ENCODE data around the gene UST.

UST gene

GRCh38 chr6:149075616-149076354 lies 329.0 kb downstream of the UST start:
- no peak for FAIRE-seq

- no peak for FAIRE-seq
Observed at GRCh38 chr6:149076355-149076734, 329.5 kb downstream of the UST start.

GRCh38 chr6:149077208-149077607 lies 330.4 kb downstream of the UST start:
- FAIRE-seq, result no peak

- no peak for FAIRE-seq
Observed at GRCh38 chr6:149078211-149078782, 331.5 kb downstream of the UST start.

GRCh38 chr6:149079456-149079855 lies 332.6 kb downstream of the UST start:
- no peak for FAIRE-seq

- FAIRE-seq, result no peak
Observed at GRCh38 chr6:149079911-149080491, 333.2 kb downstream of the UST start.

GRCh38 chr6:149080511-149080910 lies 333.7 kb downstream of the UST start:
- no peak for FAIRE-seq

- no peak for FAIRE-seq
Observed at GRCh38 chr6:149081281-149081680, 334.5 kb downstream of the UST start.

- peak; percentile 23 for FAIRE-seq
Observed at GRCh38 chr6:149082320-149082719, 335.5 kb downstream of the UST start.

GRCh38 chr6:149084026-149084425 lies 337.2 kb downstream of the UST start:
- no peak for FAIRE-seq

GRCh38 chr6:149084808-149085556 lies 338.2 kb downstream of the UST start:
- FAIRE-seq, result no peak

- no peak for FAIRE-seq
Observed at GRCh38 chr6:149085557-149085938, 338.7 kb downstream of the UST start.

- FAIRE-seq, result no peak
Observed at GRCh38 chr6:149086363-149086762, 339.5 kb downstream of the UST start.

- no peak for FAIRE-seq
Observed at GRCh38 chr6:149087898-149088297, 341.1 kb downstream of the UST start.

GRCh38 chr6:149088361-149088760 lies 341.5 kb downstream of the UST start:
- FAIRE-seq, result no peak

GRCh38 chr6:149089510-149089909 lies 342.7 kb downstream of the UST start:
- FAIRE-seq, result no peak

GRCh38 chr6:149090937-149091336 lies 344.1 kb downstream of the UST start:
- no peak for FAIRE-seq

GRCh38 chr6:149093643-149094042 lies 346.8 kb downstream of the UST start:
- FAIRE-seq, result no peak

- FAIRE-seq, result no peak
Observed at GRCh38 chr6:149094156-149094555, 347.3 kb downstream of the UST start.

- FAIRE-seq, result no peak
Observed at GRCh38 chr6:149094934-149095351, 348.1 kb downstream of the UST start.

GRCh38 chr6:149095842-149096241 lies 349.0 kb downstream of the UST start:
- FAIRE-seq, result no peak

GRCh38 chr6:149097794-149098193 lies 351.0 kb downstream of the UST start:
- FAIRE-seq, result no peak

GRCh38 chr6:149098700-149099276 lies 352.0 kb downstream of the UST start:
- FAIRE-seq, result no peak
